ENCODE results near the gene FYB1. TPM values are rescaled to one million over a fixed set of nuclear protein-coding genes. Genes with fewer than 3 reads are reported as not detected.

FYB1 gene
- total RNA-seq, 1 experiment from 2014 or later: 0.52 TPM

DNA sequence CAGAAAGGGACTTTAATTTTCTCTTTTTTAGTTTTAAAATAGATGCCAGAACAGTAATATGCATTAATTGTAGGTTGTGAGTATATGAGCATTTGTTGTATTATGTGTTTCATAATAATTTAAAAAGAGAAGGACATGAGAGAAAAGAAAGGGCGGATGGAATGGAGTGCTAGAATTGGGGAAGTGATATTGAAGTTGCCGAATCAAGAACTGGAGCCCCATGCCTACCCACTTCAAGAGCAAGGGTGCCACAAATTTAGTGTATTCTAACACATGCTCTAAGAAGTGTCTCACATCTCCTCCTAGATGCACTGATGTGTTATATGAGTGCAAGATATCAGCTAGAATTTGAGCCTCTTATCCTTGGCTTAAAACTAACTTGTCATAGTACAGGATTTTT is 43.6 kb upstream of the FYB1 start (continued):
- TF ChIP-seq ATF1 (CRISPR knock-in tag; IDR thresholded peaks at IDR 0.05): no peak
- no peak for TF ChIP-seq CDX4 (CRISPR knock-in tag; IDR thresholded peaks at IDR 0.05; ENCODE audit: borderline replicate concordance)
- no peak for TF ChIP-seq RELA (CRISPR knock-in tag; IDR thresholded peaks at IDR 0.05; ENCODE audit: borderline replicate concordance)
- no peak for TF ChIP-seq JUN (CRISPR knock-in tag; IDR thresholded peaks at IDR 0.05)
- TF ChIP-seq, protein P1, sequence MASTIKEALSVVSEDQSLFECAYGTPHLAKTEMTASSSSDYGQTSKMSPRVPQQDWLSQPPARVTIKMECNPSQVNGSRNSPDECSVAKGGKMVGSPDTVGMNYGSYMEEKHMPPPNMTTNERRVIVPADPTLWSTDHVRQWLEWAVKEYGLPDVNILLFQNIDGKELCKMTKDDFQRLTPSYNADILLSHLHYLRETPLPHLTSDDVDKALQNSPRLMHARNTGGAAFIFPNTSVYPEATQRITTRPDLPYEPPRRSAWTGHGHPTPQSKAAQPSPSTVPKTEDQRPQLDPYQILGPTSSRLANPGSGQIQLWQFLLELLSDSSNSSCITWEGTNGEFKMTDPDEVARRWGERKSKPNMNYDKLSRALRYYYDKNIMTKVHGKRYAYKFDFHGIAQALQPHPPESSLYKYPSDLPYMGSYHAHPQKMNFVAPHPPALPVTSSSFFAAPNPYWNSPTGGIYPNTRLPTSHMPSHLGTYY (CRISPR knock-in tag; IDR thresholded peaks at IDR 0.05): no peak
- no peak for TF ChIP-seq TCF7 (CRISPR knock-in tag; IDR thresholded peaks at IDR 0.05; ENCODE audit: low read depth)
- TF ChIP-seq, protein P2, sequence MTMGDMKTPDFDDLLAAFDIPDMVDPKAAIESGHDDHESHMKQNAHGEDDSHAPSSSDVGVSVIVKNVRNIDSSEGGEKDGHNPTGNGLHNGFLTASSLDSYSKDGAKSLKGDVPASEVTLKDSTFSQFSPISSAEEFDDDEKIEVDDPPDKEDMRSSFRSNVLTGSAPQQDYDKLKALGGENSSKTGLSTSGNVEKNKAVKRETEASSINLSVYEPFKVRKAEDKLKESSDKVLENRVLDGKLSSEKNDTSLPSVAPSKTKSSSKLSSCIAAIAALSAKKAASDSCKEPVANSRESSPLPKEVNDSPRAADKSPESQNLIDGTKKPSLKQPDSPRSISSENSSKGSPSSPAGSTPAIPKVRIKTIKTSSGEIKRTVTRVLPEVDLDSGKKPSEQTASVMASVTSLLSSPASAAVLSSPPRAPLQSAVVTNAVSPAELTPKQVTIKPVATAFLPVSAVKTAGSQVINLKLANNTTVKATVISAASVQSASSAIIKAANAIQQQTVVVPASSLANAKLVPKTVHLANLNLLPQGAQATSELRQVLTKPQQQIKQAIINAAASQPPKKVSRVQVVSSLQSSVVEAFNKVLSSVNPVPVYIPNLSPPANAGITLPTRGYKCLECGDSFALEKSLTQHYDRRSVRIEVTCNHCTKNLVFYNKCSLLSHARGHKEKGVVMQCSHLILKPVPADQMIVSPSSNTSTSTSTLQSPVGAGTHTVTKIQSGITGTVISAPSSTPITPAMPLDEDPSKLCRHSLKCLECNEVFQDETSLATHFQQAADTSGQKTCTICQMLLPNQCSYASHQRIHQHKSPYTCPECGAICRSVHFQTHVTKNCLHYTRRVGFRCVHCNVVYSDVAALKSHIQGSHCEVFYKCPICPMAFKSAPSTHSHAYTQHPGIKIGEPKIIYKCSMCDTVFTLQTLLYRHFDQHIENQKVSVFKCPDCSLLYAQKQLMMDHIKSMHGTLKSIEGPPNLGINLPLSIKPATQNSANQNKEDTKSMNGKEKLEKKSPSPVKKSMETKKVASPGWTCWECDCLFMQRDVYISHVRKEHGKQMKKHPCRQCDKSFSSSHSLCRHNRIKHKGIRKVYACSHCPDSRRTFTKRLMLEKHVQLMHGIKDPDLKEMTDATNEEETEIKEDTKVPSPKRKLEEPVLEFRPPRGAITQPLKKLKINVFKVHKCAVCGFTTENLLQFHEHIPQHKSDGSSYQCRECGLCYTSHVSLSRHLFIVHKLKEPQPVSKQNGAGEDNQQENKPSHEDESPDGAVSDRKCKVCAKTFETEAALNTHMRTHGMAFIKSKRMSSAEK (CRISPR knock-in tag; IDR thresholded peaks at IDR 0.05; ENCODE audit: borderline replicate concordance): no peak
- TF ChIP-seq, protein P3, sequence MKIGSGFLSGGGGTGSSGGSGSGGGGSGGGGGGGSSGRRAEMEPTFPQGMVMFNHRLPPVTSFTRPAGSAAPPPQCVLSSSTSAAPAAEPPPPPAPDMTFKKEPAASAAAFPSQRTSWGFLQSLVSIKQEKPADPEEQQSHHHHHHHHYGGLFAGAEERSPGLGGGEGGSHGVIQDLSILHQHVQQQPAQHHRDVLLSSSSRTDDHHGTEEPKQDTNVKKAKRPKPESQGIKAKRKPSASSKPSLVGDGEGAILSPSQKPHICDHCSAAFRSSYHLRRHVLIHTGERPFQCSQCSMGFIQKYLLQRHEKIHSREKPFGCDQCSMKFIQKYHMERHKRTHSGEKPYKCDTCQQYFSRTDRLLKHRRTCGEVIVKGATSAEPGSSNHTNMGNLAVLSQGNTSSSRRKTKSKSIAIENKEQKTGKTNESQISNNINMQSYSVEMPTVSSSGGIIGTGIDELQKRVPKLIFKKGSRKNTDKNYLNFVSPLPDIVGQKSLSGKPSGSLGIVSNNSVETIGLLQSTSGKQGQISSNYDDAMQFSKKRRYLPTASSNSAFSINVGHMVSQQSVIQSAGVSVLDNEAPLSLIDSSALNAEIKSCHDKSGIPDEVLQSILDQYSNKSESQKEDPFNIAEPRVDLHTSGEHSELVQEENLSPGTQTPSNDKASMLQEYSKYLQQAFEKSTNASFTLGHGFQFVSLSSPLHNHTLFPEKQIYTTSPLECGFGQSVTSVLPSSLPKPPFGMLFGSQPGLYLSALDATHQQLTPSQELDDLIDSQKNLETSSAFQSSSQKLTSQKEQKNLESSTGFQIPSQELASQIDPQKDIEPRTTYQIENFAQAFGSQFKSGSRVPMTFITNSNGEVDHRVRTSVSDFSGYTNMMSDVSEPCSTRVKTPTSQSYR (CRISPR knock-in tag; IDR thresholded peaks at IDR 0.05): no peak

- POLR2A ChIA-PET: no interaction called here
- no peak overlapping the region for H3K27ac Mint-ChIP-seq
Measured at GRCh38 chr5:39260095-39260494, 40.7 kb upstream of the FYB1 start.

More at GRCh38 chr5:39260095-39260494, 40.7 kb upstream of the FYB1 start:
- Mint-ChIP-seq H3K36me3 (no peaks in the 10 kb centered on the region), H3K27me3 (ENCODE audit: low read depth) (no peaks in the 10 kb centered on the region), H3K4me3 (no peak overlapping the region), H3K9me3 (0 out of 2 replicates have a peak, but pooled peaks cover 5% of the 10 kb centered on the region), H3K4me1 (no peaks in the 10 kb centered on the region)
- DNase-seq (ENCODE audit: low spot score) (no peak), ATAC-seq (no peak)
- CTCF ChIA-PET: no interaction called here
- no peak for TF ChIP-seq GABPB1 (CRISPR knock-in tag; IDR thresholded peaks at IDR 0.05)
- TF ChIP-seq, protein P4, sequence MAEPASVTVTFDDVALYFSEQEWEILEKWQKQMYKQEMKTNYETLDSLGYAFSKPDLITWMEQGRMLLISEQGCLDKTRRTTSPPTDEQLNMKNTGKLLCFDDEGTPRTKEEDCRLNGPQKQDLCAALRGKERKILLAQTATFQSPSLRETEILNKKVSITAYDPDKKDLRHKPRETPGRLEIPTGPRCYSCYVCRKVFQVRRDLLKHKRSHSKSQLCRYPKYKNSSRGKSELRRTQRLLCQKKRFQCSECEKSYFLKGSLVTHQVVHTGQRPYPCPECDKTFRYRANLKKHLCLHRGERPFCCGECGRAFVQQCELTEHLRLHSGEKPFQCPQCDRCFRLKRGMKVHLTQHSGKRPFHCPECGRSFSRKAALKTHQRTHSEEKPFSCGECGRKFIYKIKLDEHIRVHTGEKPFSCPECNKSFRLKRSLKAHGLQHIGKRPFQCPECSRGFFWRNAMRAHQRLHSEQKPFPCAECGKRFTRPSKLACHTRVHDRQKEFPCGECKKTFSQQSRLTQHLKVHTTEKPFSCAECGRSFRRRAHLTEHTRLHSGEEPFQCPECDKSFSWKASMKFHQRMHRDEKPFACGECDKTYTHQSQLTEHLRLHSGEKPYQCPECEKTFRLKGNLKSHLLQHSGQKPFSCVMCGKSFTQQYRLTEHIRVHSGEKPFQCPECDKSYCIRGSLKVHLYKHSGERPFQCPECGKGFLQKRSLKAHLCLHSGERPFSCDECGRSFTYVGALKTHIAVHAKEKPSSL (CRISPR knock-in tag; conservative IDR thresholded peaks at IDR 0.05): no peak
- TF ChIP-seq HMGXB4 (CRISPR knock-in tag; IDR thresholded peaks at IDR 0.05): no peak
- no peak for TF ChIP-seq STAT6 (CRISPR knock-in tag; conservative IDR thresholded peaks at IDR 0.05; ENCODE audit: low read depth)
- TF ChIP-seq ZNF317 (CRISPR knock-in tag; IDR thresholded peaks at IDR 0.05; ENCODE audit: borderline replicate concordance, low read depth): no peak
- TF ChIP-seq, protein P1 (CRISPR knock-in tag; IDR thresholded peaks at IDR 0.05): no peak

Data from WTC11 (cell line).